ENCODE measurements around the gene AGO4. TPM values are rescaled to one million over a fixed set of nuclear protein-coding genes. Genes with fewer than 3 reads are reported as not detected.

AGO4 gene
- polyA plus RNA-seq, 3 donors, result 20.0 to 46.9 (median 24.0) TPM

GRCh38 chr1:35825255-35825654 lies 17.4 kb downstream of the AGO4 start:
- Histone ChIP-seq H3K9ac (ENCODE audit: insufficient read depth, low read length, poor library complexity, severe bottlenecking) (no peak overlapping the region), H3K36me3 (replicated peaks in 1 of 2; ENCODE audit: control insufficient read depth in 1 of 2, insufficient read depth in 2 of 2, low read length in 2 of 2) (peaks cover 70 to 89% of the 10 kb centered on the region in 2 donors), H3K4me2 (replicated peaks; ENCODE audit: extremely low read depth, low read length, poor library complexity, severe bottlenecking) (no peak overlapping the region), H4K20me1 (ENCODE audit: insufficient read depth, low read length) (peaks cover 80% of the 10 kb centered on the region), H3K27me3 (ENCODE audit: control insufficient read depth in 2 of 2, insufficient read depth in 2 of 2, low read length in 2 of 2) (no peaks in the 10 kb centered on the region), H3K4me3 (replicated peaks in 1 of 3; ENCODE audit: low read depth in 2 of 3, low read length in 3 of 3) (no peak overlapping the region), H2AFZ (ENCODE audit: insufficient read depth, low read depth, low read length, poor library complexity, severe bottlenecking) (no peak overlapping the region), H3K9me3 (replicated peaks in 1 of 2; ENCODE audit: control insufficient read depth in 1 of 2, insufficient read depth in 1 of 2, low read length in 2 of 2) (no peaks in the 10 kb centered on the region), H3K79me2 (ENCODE audit: insufficient read depth, low read length) (peaks cover 75% of the 10 kb centered on the region), H3K4me1 (ENCODE audit: control insufficient read depth in 1 of 2, insufficient read depth in 2 of 2, low read length in 2 of 2) (peaks cover 2 to 5% of the 10 kb centered on the region in 2 donors), H3K27ac (ENCODE audit: low read depth in 1 of 2, low read length in 2 of 2) (peak overlapping the region in 1 of 2 donors; percentile 33)
- Mint-ChIP-seq H3K4me3 (no peak overlapping the region), H3K27ac (peak overlapping the region in 1 of 7 donors; percentile 3), H3K9me3 (no peaks in the 10 kb centered on the region), H3K36me3 (peaks cover 43 to 78% of the 10 kb centered on the region in 2 donors), H3K27me3 (ENCODE audit: low read depth in 3 of 3) (no peaks in the 10 kb centered on the region), H3K4me1 (peaks cover 5% of the 10 kb centered on the region)
- no peak for DNase-seq
- intact Hi-C loops (cut with micrococcal nuclease), result no loop called here
- WGBS (ENCODE audit: insufficient coverage), result no CpG with 5 or more reads among the region's 1 CpG
- no peak for TF ChIP-seq CTCF (IDR thresholded peaks at IDR 0.05)

GRCh38 chr1:35832276-35832905 lies 24.6 kb downstream of the AGO4 start:
- TF ChIP-seq CTCF (IDR thresholded peaks at IDR 0.05), result no peak
- Mint-ChIP-seq H3K9me3 (peaks cover 0 to 8% (median 3%) of the 10 kb centered on the region in 7 donors), H3K27me3 (ENCODE audit: low read depth in 3 of 3) (no peaks in the 10 kb centered on the region), H3K4me1 (peaks cover 3% of the 10 kb centered on the region), H3K4me3 (no peak overlapping the region), H3K27ac (peak overlapping the region in 1 of 7 donors; percentile 32), H3K36me3 (peaks cover 69 to 95% of the 10 kb centered on the region in 2 donors)
- Histone ChIP-seq H3K4me1 (ENCODE audit: control insufficient read depth in 1 of 2, insufficient read depth in 2 of 2, low read length in 2 of 2) (peaks cover under 1 to 3% of the 10 kb centered on the region in 2 donors), H3K9me3 (replicated peaks in 1 of 2; ENCODE audit: control insufficient read depth in 1 of 2, insufficient read depth in 1 of 2, low read length in 2 of 2) (no peaks in the 10 kb centered on the region), H3K4me2 (replicated peaks; ENCODE audit: extremely low read depth, low read length, poor library complexity, severe bottlenecking) (no peak overlapping the region), H3K4me3 (replicated peaks in 1 of 3; ENCODE audit: low read depth in 2 of 3, low read length in 3 of 3) (no peak overlapping the region), H4K20me1 (ENCODE audit: insufficient read depth, low read length) (peaks cover 44% of the 10 kb centered on the region), H3K27ac (ENCODE audit: low read depth in 1 of 2, low read length in 2 of 2) (peak overlapping the region in 1 of 2 donors; percentile 49), H3K9ac (ENCODE audit: insufficient read depth, low read length, poor library complexity, severe bottlenecking) (no peak overlapping the region), H3K27me3 (ENCODE audit: control insufficient read depth in 2 of 2, insufficient read depth in 2 of 2, low read length in 2 of 2) (no peaks in the 10 kb centered on the region), H3K79me2 (ENCODE audit: insufficient read depth, low read length) (peaks cover 47% of the 10 kb centered on the region), H2AFZ (ENCODE audit: insufficient read depth, low read depth, low read length, poor library complexity, severe bottlenecking) (no peak overlapping the region), H3K36me3 (replicated peaks in 1 of 2; ENCODE audit: control insufficient read depth in 1 of 2, insufficient read depth in 2 of 2, low read length in 2 of 2) (peaks cover 81 to 99% of the 10 kb centered on the region in 2 donors)
- intact Hi-C loops (cut with micrococcal nuclease), result no loop called here
- no CpG with 5 or more reads among the region's 2 CpGs for WGBS (ENCODE audit: insufficient coverage)
- DNase-seq, result no peak

Data from CD14-positive monocyte (primary cell).